PFSK-1 (cell line): ENCODE data around the gene PSMA1.

Experiments used
- POLR2AphosphoS5 ChIP-seq: IDR thresholded peaks from 2 replicates; pipeline ENCODE4 v1.6.1; 2012; ENCODE audit warnings: low read depth, mild to moderate bottlenecking, control low read depth, low read length, moderate library complexity
- SIN3A ChIP-seq: IDR thresholded peaks from 2 replicates; pipeline ENCODE4 v1.6.1; 2012; ENCODE audit warnings: mild to moderate bottlenecking, low read length, moderate library complexity, borderline replicate concordance; ENCODE audit not compliant: insufficient read depth
- TAF1 ChIP-seq: IDR thresholded peaks from 2 replicates; pipeline ENCODE4 v1.6.1; 2012; ENCODE audit warnings: low read length, control low read depth, borderline replicate concordance; ENCODE audit not compliant: insufficient read depth

- TF ChIP-seq POLR2AphosphoS5: no peak
- no peak for TF ChIP-seq TAF1
- no peak for TF ChIP-seq SIN3A
Observed at GRCh38 chr11:14519597-14519916, 629 bp downstream of the PSMA1 start.
